Mesenteric fat pad (tissue), 1 donor: Measurements from ENCODE around the gene COL27A1. TPM values are rescaled to one million over a fixed set of nuclear protein-coding genes. Genes with fewer than 3 reads are reported as not detected.
"Not testable (repeated sequence)": the region's sequence is repeated elsewhere in the genome, so short reads cannot be mapped to it uniquely, and the experiment has no call there.

Source experiments
- DNase-seq: peaks from one replicate; pipeline ENCODE4 v3.0.0-alpha.2; 2020; ENCODE audit warnings: low spot score
- total RNA-seq: library from RNA; stranded (reverse); fragmentation: NEBNext Ultra II Directional; extraction: Animal tissue kit (Norgen Biotek cat#: 25700); gene quantifications from one replicate; pipeline ENCODE4 v1.2.1, GENCODE V29; 2021
- donor health status: DM: yes; HTN: yes; CAD: no.

COL27A1 gene
- total RNA-seq, 1 donor from 2014 or later: 101 TPM

- DNase-seq: peak; percentile 67
Observed at GRCh38 chr9:114314881-114315722, 159.8 kb downstream of the COL27A1 start.

GRCh38 chr9:114315723-114316363, 160.5 kb downstream of the COL27A1 start:
- DNase-seq: peak; percentile 57

- peak; percentile 14 for DNase-seq
Observed at GRCh38 chr9:114316605-114317230, 161.4 kb downstream of the COL27A1 start.

- DNase-seq: peak; percentile 14
Observed at GRCh38 chr9:114317665-114318357, 162.5 kb downstream of the COL27A1 start.

- peak; percentile 45 for DNase-seq
Observed at GRCh38 chr9:114318416-114318815, 163.1 kb downstream of the COL27A1 start.

- DNase-seq: peak; percentile 9
Observed at GRCh38 chr9:114319147-114319546, 163.8 kb downstream of the COL27A1 start.

GRCh38 chr9:114320710-114321109, 165.4 kb downstream of the COL27A1 start:
- not testable (repeated sequence) for DNase-seq

GRCh38 chr9:114321759-114322158, 166.4 kb downstream of the COL27A1 start:
- no peak for DNase-seq

GRCh38 chr9:114322160-114322818, 167.0 kb downstream of the COL27A1 start:
- DNase-seq: not testable (repeated sequence)

- not testable (repeated sequence) for DNase-seq
Observed at GRCh38 chr9:114322831-114323531, 167.6 kb downstream of the COL27A1 start, which contains the start of gene ORM1. Gene ORM1 (plus strand): TSS chr9:114323098. CDS start chr9:114323134, 36 bp downstream.

GRCh38 chr9:114323849-114324248, 168.5 kb downstream of the COL27A1 start:
- not testable (repeated sequence) for DNase-seq

- no peak for DNase-seq
Observed at GRCh38 chr9:114324492-114324891, 169.2 kb downstream of the COL27A1 start.

- not testable (repeated sequence) for DNase-seq
Observed at GRCh38 chr9:114324965-114325364, 169.6 kb downstream of the COL27A1 start.

GRCh38 chr9:114325684-114326254, 170.4 kb downstream of the COL27A1 start:
- DNase-seq: not testable (repeated sequence)

GRCh38 chr9:114327749-114328148, 172.4 kb downstream of the COL27A1 start:
- DNase-seq: no peak

GRCh38 chr9:114328357-114328820, 173.1 kb downstream of the COL27A1 start:
- DNase-seq: not testable (repeated sequence)

- not testable (repeated sequence) for DNase-seq
Observed at GRCh38 chr9:114328937-114329624, 173.7 kb downstream of the COL27A1 start.

- DNase-seq: not testable (repeated sequence)
Observed at GRCh38 chr9:114329625-114330022, 174.3 kb downstream of the COL27A1 start, which contains the start of gene ORM2. Gene ORM2 (plus strand): TSS chr9:114329869. CDS start chr9:114329905, 36 bp downstream.

GRCh38 chr9:114330636-114331035, 175.3 kb downstream of the COL27A1 start:
- DNase-seq: no peak
